Endometrial microvascular endothelial cells (primary cell): Measurements from ENCODE around the gene SPPL2B. TPM values are rescaled to one million over a fixed set of nuclear protein-coding genes. Genes with fewer than 3 reads are reported as not detected.

Source experiments
- in situ Hi-C: cut with HindIII; loops from 2 replicates; pipeline ENCODE4 v1.10.0; 2017; ENCODE audit warnings: low sequenced_read_pairs, low pct_unique_long_range_greater_than_20kb; ENCODE audit errors: inconsistent ontology term
- total RNA-seq: library from RNA; depleted of rRNA; stranded (reverse); fragments of >200 nt; gene quantifications from one replicate; pipeline ENCODE4 v1.2.3, GENCODE V29; 2015; ENCODE audit errors: inconsistent ontology term

Gene SPPL2B
- total RNA-seq, 1 donor from 2014 or later = 53.6 TPM

DNA sequence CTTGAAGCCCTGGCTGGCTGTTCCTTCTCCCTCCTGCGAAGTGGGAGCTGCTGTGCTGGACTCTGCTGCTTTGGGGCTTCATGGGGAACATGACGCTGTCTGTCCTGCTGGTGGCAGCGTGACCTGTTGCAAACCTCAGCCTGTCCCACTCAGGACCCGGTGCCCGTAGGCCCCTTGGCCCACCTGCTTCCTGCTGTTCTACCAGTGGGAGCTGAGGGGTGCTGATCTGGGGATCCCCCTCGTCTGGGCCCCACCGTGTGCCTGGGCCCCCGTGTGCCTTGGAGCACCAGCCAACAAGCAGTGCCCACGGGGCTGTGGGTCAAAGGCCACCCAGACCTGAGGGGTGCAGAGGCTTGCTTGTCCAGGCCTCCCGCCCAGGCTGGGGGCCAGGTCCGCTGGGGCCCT lies 5.3 kb downstream of the SPPL2B start:
- in situ Hi-C loops = no loop called here

DNA sequence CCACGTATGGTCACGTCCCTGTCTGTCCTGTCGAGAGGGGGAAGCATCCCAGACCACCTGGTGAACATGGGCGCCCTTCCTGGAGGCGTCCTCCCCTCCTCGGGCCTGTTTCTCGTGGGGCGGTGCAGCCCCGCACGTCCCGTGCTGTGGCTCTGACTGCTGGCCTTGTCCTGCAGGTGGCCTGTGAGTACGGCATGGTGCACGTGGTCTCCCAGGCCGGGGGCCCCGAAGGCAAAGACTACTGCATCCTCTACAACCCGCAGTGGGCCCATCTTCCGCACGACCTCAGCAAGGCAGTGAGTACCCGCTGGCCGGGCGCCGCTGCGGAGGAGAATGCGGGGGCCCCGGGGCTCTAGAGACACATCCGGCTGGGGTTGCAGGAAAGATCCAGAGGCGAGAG lies 5.9 kb downstream of the SPPL2B start:
- in situ Hi-C loops = no loop called here

DNA sequence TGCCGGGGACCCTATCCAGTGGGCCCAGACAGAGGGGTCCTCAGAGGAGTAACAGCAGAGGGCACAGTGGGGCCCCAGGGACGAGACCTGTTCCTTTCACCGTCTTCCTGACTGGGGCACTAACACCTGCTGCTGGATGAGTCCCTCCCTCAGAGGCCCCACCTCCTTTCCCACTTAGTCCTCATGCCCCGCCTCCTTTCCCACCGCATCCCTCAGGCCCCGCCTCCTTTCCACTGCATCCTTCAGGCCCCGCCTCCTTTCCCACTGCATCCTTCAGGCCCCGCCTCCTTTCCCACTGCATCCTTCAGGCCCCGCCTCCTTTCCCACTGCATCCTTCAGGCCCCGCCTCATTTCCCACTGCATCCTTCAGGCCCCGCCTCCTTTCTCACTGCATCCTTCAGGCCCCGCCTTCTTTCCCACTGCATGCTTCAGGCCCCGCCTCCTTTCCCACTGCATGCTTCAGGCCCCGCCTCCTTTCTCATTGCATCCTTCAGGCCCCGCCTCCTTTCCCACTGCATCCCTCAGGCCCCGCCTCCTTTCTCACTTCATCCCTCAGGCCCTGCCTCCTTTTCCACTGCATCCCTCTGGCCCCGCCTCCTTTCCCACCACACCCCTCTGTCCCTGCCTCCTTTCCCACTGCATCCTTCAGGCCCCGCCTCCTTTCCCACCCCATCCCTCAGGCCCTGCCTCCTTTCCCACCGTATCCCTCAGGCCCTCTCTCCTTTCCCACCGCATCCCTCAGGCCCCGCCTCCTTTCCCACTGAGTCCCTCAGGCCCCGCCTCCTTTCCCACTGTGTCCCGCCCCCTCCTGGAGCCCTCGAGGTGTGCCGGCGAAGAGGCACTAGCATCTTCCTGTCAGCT lies 6.7 kb downstream of the SPPL2B start:
- in situ Hi-C loops = no loop called here

DNA sequence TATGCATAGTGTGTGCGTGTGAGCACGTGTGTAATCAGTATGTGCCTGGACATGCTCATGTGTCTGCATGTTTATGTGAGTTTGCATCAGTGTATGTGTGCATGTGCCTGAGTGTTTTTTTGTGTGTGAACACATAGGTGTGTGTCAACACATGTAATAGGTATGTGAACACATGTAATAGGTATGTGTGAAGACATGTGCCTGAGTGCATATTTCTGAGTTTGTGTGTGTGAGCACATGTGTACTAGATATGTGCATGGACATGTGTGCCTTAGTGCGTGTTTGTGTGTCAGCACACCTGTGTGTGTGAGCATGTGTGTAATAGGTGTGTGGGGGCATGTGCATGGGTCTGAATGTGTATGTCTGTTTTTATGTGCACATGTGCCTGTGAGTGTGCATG lies 7.4 kb downstream of the SPPL2B start:
- in situ Hi-C loops = no loop called here

DNA sequence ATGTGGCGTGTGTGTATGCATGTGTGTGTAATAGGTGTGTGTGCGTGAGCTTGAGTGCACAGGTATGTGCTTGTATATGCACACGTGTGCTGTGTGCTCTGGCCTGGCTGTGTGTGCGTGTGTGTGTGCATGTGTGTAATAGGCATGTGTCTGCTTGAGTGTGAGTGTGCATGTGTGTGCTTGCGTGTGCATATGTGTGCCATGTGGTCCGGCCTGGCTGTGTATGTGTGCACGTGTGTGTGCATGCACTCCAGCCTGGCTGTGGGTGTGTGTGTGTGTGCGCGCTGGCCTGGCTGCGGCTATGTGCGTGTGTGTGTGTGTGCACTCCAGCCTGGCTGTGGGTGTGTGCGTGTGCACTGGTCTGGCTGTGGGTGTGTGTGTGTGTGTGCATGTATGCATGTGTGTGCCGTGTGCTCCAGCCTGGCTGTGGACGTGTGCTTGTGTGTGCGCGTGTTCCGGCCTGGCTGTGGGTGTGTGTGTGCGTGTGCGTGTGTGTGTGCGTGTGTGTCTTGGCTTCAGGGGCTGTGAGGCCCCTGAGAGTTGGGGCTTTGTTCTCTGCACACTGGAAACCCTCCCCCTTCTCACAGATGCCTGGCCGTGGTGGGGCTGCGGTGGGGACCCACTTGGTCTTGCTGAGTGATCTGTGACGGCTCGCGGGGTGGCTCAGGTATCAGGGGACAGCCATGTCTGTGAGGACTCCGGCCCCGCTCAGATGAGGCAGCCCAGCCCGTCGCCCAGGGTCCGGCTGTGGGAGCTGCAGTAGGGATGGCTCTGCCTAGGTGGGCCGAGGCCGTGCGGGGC lies 8.2 kb downstream of the SPPL2B start:
- in situ Hi-C loops = no loop called here

DNA sequence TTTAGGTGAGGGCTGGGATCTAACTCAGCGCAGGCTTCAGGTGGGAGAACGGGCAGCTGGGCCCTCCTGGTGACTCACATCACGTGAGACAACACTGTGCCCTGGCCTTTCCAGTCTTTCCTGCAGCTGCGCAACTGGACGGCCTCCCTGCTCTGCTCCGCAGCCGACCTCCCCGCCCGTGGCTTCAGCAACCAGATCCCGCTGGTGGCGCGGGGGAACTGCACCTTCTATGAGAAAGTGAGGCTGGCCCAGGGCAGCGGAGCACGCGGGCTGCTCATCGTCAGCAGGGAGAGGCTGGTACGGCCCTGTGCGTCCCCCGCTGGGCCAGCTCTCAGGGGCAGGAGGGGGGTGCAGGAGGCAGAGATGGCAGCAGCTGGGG lies 8.8 kb downstream of the SPPL2B start:
- in situ Hi-C loops = no loop called here

DNA sequence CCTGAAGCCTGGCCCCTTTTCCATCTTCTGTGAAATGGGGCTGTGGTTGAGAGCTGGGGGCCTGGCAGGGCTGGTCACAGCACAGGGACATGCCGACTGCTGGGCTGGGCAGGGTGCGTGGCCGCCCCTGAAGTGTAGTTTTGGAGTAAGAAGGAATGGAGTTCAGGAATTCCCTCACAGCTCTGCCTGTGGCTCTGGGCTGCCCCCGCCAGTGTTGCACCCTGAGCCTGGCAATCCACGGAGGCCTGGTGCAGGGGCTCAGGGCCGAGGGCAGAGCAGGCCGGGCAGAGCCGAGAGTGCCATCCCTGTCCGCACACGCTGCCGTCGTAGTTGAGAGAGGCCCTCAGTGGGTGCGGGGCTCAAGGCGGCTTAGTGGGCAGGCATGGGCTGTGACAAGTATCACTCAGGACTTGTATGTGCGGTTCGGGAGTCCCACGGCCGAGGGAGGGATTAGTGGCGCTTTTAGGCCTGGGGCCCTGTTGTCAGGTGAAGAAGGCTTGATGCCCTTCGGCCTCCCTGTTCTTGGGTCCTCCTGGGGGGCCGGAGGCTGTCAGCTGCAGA lies 9.7 kb downstream of the SPPL2B start:
- in situ Hi-C loops = no loop called here

DNA sequence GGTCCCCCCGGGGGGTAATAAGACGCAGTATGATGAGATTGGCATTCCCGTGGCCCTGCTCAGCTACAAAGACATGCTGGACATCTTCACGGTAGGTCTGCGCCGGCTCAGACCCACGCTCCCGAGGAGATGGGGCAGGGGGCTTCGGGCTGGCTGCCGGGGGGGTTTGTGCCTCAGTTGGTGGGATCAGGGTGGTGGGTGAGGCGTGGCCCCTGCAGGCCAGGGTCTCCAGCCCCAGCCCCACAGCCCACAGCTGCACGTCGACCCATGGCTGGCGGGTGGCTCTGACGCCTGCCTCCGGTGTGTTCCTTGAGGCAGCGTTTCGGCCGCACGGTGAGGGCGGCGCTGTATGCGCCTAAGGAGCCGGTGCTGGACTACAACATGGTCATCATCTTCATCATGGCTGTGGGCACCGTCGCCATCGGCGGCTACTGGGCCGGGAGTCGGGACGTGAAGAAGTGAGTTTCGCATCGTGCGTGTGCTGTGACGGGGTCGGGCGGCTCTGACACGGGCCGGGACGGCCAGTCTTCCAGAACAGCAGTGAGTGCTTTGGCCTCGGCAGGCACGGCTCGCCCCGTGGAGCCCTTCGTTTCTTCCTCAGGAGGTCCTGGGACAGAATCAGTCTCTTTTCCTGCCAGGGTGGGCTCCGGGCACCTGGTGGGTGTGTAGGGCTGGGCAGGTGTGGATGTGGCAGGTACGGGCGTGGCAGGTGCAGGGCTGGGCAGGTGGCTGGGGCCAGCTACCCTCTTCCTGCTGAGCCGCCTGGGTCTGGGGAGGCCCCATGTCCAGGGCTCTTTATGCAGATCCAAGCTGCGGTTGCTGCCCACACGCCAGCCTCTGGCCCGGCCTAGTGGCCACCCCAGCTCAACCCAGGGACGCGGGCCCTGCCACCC lies 10.5 kb downstream of the SPPL2B start:
- in situ Hi-C loops = no loop called here

DNA sequence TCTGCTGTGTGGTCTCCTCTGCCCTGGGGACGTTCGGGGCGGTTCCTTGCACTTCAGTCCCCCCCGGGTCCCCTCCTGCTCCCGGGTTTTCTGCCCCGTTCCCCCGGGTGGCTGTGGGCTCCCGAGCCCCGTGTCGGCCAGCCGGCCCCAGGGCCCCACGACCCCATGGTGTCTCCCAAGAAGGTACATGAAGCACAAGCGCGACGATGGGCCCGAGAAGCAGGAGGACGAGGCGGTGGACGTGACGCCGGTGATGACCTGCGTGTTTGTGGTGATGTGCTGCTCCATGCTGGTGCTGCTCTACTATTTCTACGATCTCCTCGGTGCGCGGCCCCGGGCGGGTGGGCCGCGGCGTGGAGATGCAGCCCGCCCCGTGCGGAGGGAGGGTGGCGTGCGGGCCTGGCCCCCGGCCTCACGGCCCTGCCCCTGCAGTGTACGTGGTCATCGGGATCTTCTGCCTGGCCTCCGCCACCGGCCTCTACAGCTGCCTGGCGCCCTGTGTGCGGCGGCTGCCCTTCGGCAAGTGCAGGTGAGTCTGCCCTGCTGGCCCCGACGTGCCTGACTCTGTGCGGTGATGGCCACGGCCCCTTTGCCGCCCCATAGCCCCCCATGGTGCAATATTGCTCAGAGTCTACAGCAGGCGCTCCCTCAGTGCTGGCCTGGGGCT lies 11.3 kb downstream of the SPPL2B start:
- in situ Hi-C loops = no loop called here

DNA sequence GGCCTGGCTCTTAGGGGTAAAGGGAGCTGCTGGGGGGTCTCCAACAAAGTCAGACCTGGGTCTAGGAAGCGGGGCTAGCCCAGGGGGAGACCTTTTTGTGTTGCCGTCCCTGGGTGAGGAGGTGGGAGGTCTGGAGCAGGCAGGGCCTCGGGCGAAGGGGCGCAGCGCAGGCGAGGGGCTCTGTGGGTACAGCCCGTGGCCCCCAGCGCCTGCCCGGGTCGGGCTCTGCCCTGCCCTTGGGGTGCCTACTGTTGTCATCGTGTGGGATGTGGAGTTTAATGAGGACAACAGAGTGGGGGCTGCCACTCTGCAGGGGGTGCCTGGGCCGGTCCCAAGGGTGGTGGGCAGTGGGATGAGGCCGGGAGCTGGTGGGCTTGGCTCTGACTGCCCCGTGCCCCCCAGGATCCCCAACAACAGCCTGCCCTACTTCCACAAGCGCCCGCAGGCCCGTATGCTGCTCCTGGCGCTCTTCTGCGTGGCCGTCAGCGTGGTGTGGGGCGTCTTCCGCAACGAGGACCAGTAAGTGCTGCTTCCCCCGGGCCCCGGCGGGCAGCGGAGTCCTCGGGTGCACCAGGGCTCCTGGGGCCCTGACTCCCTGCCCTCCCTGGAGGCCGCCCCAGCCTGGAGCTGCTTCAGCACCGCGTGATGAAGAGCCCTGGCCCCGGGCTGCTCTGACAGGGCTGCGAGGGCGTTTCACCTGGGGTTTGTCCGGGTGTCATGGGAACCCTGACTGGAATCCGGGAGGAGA lies 12.2 kb downstream of the SPPL2B start:
- in situ Hi-C loops = no loop called here

DNA sequence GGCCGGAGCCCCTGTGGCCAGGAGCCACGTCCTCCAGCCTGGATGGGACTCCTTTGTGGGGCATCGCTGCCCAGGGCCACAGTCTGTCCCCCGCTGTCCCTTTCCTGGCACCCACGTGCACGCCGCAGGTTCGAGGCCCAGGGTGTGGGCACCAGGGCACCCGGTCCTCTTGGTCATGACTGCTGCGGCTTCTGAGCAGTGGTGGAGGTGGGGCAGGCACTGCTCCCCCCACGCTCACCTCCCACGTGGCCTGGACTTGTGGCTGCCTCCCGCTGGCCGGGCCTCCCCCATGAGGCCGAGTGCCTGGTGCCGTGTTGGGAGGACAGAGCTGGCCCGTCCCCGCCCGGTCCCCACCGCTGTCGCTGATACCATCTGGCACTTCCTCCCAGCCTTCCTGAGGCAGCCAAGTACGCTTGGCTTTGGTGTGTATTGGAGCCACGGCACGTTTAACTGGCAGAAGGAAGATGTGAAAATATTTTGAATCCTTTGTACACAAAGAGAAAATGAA lies 12.8 kb downstream of the SPPL2B start:
- in situ Hi-C loops = no loop called here

DNA sequence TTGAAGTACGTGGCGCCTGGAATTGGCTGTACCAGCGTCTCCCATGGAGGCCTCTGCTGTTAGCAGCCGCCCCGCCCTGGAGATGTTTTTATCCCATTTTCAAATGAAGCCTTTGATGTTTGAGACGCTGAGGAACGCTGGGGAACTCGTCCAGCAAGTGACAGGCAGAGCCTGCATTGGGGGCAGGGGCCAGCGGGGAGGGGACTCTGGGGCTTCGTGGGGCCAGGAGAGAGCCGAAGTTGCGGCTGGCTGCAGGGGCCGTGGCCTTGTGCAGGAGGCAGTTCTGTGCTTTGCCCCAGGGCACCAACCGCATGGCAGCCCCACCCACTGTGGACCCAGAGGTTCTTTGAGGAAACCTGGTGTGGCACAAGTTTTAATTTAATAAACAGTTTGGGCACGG lies 13.5 kb downstream of the SPPL2B start:
- in situ Hi-C loops = no loop called here

DNA sequence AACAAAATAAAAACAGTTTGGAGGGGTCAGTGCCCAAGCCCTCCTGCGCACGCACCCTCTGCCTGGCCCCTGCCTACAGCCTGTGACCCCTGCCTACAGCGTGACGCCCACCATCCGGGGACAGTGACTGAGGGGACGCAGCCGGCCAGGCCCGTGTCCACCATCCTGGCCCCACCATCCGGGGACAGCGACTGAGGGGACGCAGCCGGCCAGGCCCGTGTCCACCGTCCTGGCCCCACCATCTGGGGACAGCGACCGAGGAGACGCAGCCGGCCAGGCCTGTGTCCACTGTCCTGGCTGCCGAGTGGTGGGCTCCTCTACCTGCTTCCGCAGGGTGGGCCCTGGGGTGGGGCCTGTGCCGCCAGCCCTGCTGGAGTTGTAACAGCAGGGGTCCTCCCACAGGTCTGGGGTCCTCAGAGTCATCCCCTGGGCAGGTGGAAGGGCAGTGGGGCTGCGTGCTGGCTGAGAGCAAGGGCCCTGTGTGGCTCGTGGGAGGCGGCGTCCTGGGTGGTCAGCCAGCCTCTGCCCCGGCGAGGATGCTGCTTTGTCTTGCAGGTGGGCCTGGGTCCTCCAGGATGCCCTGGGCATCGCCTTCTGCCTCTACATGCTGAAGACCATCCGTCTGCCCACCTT lies 14.3 kb downstream of the SPPL2B start:
- in situ Hi-C loops = no loop called here

DNA sequence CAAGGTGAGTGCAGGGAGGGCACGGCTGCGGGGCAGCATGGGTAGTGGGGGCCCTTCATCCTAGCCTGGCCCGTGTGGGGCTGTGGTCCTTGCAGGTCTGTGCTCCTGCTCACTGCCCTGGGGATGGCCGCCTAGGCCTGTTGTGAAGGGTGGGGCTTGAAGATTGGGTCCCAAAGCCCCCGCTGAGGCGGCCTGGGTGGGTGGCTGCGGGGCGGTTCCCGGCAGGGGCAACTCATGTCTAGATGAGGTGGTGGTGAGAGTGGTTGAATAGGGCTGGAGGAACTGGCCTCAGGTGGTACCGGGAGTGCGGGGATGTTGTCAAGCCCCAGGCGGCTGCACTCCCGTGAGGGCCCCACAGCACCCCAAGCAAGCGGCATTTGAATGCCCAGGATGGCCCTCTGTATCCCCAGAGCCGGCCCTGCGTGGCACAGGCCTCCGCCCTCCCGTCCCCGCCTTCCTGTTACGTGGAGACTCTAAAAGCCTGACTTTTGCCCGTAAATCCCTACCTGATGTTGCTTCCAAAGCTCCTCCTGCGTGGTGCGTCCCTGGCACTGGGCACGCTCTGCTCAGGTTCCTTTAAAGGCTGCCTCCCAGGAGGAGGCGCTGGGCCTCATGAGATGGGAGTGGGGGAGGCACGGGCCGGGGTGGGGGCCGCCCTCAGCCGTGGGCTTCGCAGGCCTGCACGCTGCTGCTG lies 15.0 kb downstream of the SPPL2B start:
- in situ Hi-C loops = no loop called here

DNA sequence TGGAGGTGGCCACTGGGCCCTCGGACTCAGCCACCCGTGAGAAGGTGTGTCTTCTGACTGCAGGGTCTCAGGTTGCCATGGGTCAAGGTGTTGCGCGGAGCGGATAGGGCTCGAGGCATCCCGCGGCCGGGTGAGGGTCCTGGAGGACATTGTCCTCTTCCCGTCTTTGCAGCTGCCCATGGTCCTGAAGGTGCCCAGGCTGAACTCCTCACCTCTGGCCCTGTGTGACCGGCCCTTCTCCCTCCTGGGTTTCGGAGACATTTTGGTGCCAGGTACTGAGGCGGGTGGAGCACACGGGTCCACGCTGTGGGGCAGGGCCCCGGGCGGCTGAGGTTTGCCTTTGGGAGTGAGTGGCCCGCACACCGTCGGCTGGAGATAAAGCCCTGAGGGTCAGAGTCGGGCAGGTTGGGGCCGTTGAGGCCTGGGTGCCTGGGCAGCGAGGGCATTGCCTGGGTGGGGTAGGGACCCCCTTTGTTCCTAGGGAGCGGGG lies 15.9 kb downstream of the SPPL2B start:
- in situ Hi-C loops = no loop called here

DNA sequence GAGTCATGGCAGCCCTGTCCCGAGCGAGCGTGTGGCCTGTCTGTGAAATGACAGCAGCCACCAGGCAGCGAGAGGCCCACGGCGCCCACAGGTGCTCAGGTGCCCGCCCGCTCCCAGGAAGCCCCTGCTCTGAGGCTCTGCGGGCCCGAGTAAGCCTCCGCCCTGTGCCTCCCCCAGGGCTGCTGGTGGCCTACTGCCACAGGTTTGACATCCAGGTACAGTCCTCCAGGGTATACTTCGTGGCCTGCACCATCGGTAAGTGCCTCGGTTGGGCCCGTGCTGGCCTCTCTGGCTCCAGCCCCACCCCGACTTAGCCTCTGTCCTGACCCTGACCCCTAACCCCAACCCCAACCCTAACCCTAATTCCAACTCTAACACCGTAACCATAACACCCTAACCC lies 16.6 kb downstream of the SPPL2B start:
- in situ Hi-C loops = no loop called here
